Measurements from ENCODE around the gene ACOXL.

Gene ACOXL

GRCh38 chr2:111118981-111119821, 386.8 kb downstream of the ACOXL start:
- DNase-seq, result no peak

- no peak for DNase-seq
Observed at GRCh38 chr2:111119822-111120252, 387.5 kb downstream of the ACOXL start.

- peak; percentile 85 to 89 for DNase-seq
Observed at GRCh38 chr2:111120253-111121027, 388.1 kb downstream of the ACOXL start, which contains the start of gene BCL2L11. Gene BCL2L11, plus strand, starts transcription at chr2:111120914. Its CDS starts 2,832 bp downstream, at chr2:111123746.

GRCh38 chr2:111121028-111121827, 388.9 kb downstream of the ACOXL start:
- peak; percentile 33 to 56 for DNase-seq

GRCh38 chr2:111121828-111122630, 389.7 kb downstream of the ACOXL start:
- peak; percentile 89 to 92 for DNase-seq

- peak; percentile 63 to 70 for DNase-seq
Observed at GRCh38 chr2:111122631-111123421, 390.5 kb downstream of the ACOXL start.

- DNase-seq, result no peak
Observed at GRCh38 chr2:111123751-111124150, 391.4 kb downstream of the ACOXL start.

GRCh38 chr2:111126581-111126980, 394.2 kb downstream of the ACOXL start:
- no peak for DNase-seq

- DNase-seq, result no peak
Observed at GRCh38 chr2:111127351-111127750, 395.0 kb downstream of the ACOXL start.

GRCh38 chr2:111128096-111128495, 395.7 kb downstream of the ACOXL start:
- DNase-seq, result peak; percentile 20 to 63

GRCh38 chr2:111133603-111134002, 401.2 kb downstream of the ACOXL start:
- no peak for DNase-seq

GRCh38 chr2:111134055-111134454, 401.7 kb downstream of the ACOXL start:
- DNase-seq, result no peak

GRCh38 chr2:111135237-111135909, 403.0 kb downstream of the ACOXL start:
- DNase-seq, result no peak

GRCh38 chr2:111135910-111136297, 403.5 kb downstream of the ACOXL start:
- peak; percentile 26 to 37 for DNase-seq

- DNase-seq, result no peak
Observed at GRCh38 chr2:111138839-111139238, 406.5 kb downstream of the ACOXL start.

GRCh38 chr2:111139637-111140317, 407.4 kb downstream of the ACOXL start:
- DNase-seq, result no peak

- DNase-seq, result no peak
Observed at GRCh38 chr2:111140815-111141214, 408.4 kb downstream of the ACOXL start.

- DNase-seq, result no peak
Observed at GRCh38 chr2:111142101-111142500, 409.7 kb downstream of the ACOXL start.

GRCh38 chr2:111143107-111143842, 410.9 kb downstream of the ACOXL start:
- no peak for DNase-seq

Measured in inflammatory macrophage (primary cell).